SK-N-SH (cell line): ENCODE data around the gene OLFM1. TPM values are rescaled to one million over a fixed set of nuclear protein-coding genes. Genes with fewer than 3 reads are reported as not detected.

Source experiments
- CTCF ChIA-PET: fragments of 300-600, 350-600 bp; formaldehyde crosslinking; extraction: SDS; loops from one replicate; lab custom pipeline; 2021; lab: Yijun Ruan, JAX
- POLR2A ChIA-PET: fragments of 350-600 bp; sonication (Branson Sonifier 250); formaldehyde crosslinking; extraction: SDS; loops from one replicate; lab custom pipeline; 2020; ENCODE audit warnings: antibody characterized with exemption, inconsistent platforms; lab: Yijun Ruan, JAX
- DNase-seq: peaks from one replicate; pipeline ENCODE4 v3.0.0; 2012
- H2AFZ ChIP-seq: fragments of 200-600 bp; sonication (generic); 2 replicates; pipeline ENCODE4 v1.8.1; 2016; ENCODE audit warnings: antibody characterized with exemption, mild to moderate bottlenecking, low read depth
- H3F3A ChIP-seq: fragments of 200-600 bp; sonication (generic); replicated peaks from 2 replicates; pipeline ENCODE3; 2016; ENCODE audit warnings: antibody characterized with exemption, mild to moderate bottlenecking; ENCODE audit not compliant: insufficient read depth
- H3K27ac ChIP-seq, 2 experiments: fragments of 200-500 bp in 1 of 2; fragments of 200-600 bp in 1 of 2; sonication (Bioruptor generic) in 1 of 2; sonication (generic), shearing (Covaris generic) in 1 of 2; 2 replicates each; pipeline versions ENCODE4 v1.5.1 to v1.6.1; 2014 to 2016; ENCODE audit warnings: low read depth in 2 of 2, inconsistent platforms in 1 of 2, low read length in 1 of 2, mild to moderate bottlenecking in 1 of 2, mixed read lengths in 1 of 2
- H3K27me3 ChIP-seq: fragments of 200-600 bp; sonication (generic), shearing (Covaris generic); 2 replicates; pipeline ENCODE4 v1.6.1; 2016; ENCODE audit warnings: mixed run types; ENCODE audit not compliant: insufficient read depth
- H3K36me3 ChIP-seq, 2 experiments: fragments of 200-500 bp in 1 of 2; fragments of 200-600 bp in 1 of 2; sonication (Bioruptor generic) in 1 of 2; sonication (generic) in 1 of 2; replicated peaks in 1 of 2; 2 replicates each; pipeline versions ENCODE3 to v1.5.1; 2014 to 2016; ENCODE audit warnings: low read length in 1 of 2, mild to moderate bottlenecking in 1 of 2; ENCODE audit not compliant: insufficient read depth in 2 of 2, control insufficient read depth in 1 of 2
- H3K4me1 ChIP-seq, 2 experiments: fragments of 200-500 bp in 1 of 2; fragments of 200-600 bp in 1 of 2; sonication (Bioruptor generic) in 1 of 2; sonication (generic), shearing (Covaris generic) in 1 of 2; 2 replicates each; pipeline versions ENCODE4 v1.5.1 to v1.6.1; 2014 to 2016; ENCODE audit warnings: low read depth in 1 of 2, low read length in 1 of 2, mixed run types in 1 of 2; ENCODE audit not compliant: insufficient read depth in 2 of 2, control insufficient read depth in 1 of 2
- H3K4me2 ChIP-seq: fragments of 200-600 bp; sonication (generic), shearing (Covaris generic); 2 replicates; pipeline ENCODE4 v1.6.1; 2017; ENCODE audit warnings: mixed run types
- H3K4me3 ChIP-seq, 2 experiments: fragments of 200-500 bp in 1 of 2; fragments of 200-600 bp in 1 of 2; sonication (Bioruptor generic) in 1 of 2; sonication (generic), shearing (Covaris generic) in 1 of 2; 2 replicates each; pipeline versions ENCODE4 v1.5.1 to v1.8.1; 2014 to 2016; ENCODE audit warnings: low read depth in 2 of 2, inconsistent platforms in 1 of 2, low read length in 1 of 2, mild to moderate bottlenecking in 1 of 2, mixed read lengths in 1 of 2, moderate library complexity in 1 of 2
- H3K79me2 ChIP-seq: fragments of 200-600 bp; sonication (generic); 2 replicates; pipeline ENCODE4 v1.8.1; 2017; ENCODE audit warnings: mild to moderate bottlenecking; ENCODE audit not compliant: insufficient read depth
- H3K9ac ChIP-seq: fragments of 200-600 bp; sonication (generic); 2 replicates; pipeline ENCODE4 v1.6.1; 2017; ENCODE audit warnings: mixed run types
- H3K9me2 ChIP-seq: fragments of 200-600 bp; sonication (generic); 2 replicates; pipeline ENCODE4 v1.6.1; 2017; ENCODE audit warnings: mixed run types
- H3K9me3 ChIP-seq: fragments of 200-600 bp; sonication (generic); 2 replicates; pipeline ENCODE4 v1.6.1; 2017; ENCODE audit warnings: mixed run types, mild to moderate bottlenecking, moderate library complexity
- H4K20me1 ChIP-seq: fragments of 200-600 bp; sonication (generic); 2 replicates; pipeline ENCODE4 v1.6.1; 2017; ENCODE audit warnings: mild to moderate bottlenecking, mixed run types; ENCODE audit not compliant: insufficient read depth
- ELF1 ChIP-seq: IDR thresholded peaks from 2 replicates; pipeline ENCODE4 v1.4.0; 2012
- EZH2phosphoT487 ChIP-seq: fragments of 200-600 bp; sonication (generic); IDR thresholded peaks from 2 replicates; pipeline ENCODE4 v1.6.1; 2017; ENCODE audit warnings: low read depth, mixed run types, mild to moderate bottlenecking, antibody characterized with exemption, moderate library complexity, borderline replicate concordance
- FOSL2 ChIP-seq: IDR thresholded peaks from 2 replicates; pipeline ENCODE4 v1.4.0; 2012; ENCODE audit warnings: low read depth, mild to moderate bottlenecking, moderate library complexity, borderline replicate concordance
- FOXJ3 ChIP-seq: sonication (generic); formaldehyde crosslinking; IDR thresholded peaks from 2 replicates; pipeline ENCODE4 v1.5.1; 2020; ENCODE audit warnings: mild to moderate bottlenecking, missing genetic modification reagents
- GABPA ChIP-seq: IDR thresholded peaks from 2 replicates; pipeline ENCODE4 v1.4.0; 2012; ENCODE audit warnings: low read depth, mild to moderate bottlenecking
- GATA2 ChIP-seq: sonication (generic); formaldehyde crosslinking; IDR thresholded peaks from 2 replicates; pipeline ENCODE4 v1.5.0; 2020; ENCODE audit warnings: mild to moderate bottlenecking, missing genetic modification reagents
- MEF2A ChIP-seq: IDR thresholded peaks from 2 replicates; pipeline ENCODE4 v1.4.0; 2012; ENCODE audit warnings: low read depth, borderline replicate concordance
- POLR2AphosphoS5 ChIP-seq: IDR thresholded peaks from 2 replicates; pipeline ENCODE4 v1.6.1; 2012; ENCODE audit warnings: low read depth, low read length
- RAD21 ChIP-seq: IDR thresholded peaks from 2 replicates; pipeline ENCODE4 v1.6.1; 2012; ENCODE audit warnings: mild to moderate bottlenecking, low read length
- RFX5 ChIP-seq: IDR thresholded peaks from 2 replicates; pipeline ENCODE4 v1.6.1; 2012; ENCODE audit warnings: mild to moderate bottlenecking, improper control_type of control experiment, low read length
- RXRA ChIP-seq: IDR thresholded peaks from 2 replicates; pipeline ENCODE4 v1.4.0; 2012; ENCODE audit warnings: low read depth, mild to moderate bottlenecking, borderline replicate concordance
- TAF1 ChIP-seq: IDR thresholded peaks from 2 replicates; pipeline ENCODE4 v1.6.1; 2012; ENCODE audit warnings: low read depth, mild to moderate bottlenecking, low read length, moderate library complexity, borderline replicate concordance
- TCF12 ChIP-seq: IDR thresholded peaks from 2 replicates; pipeline ENCODE4 v1.4.0; 2012
- TEAD4 ChIP-seq: IDR thresholded peaks from 2 replicates; pipeline ENCODE4 v1.4.0; 2012; ENCODE audit warnings: mild to moderate bottlenecking, borderline replicate concordance; ENCODE audit not compliant: insufficient read depth
- WGBS: methylation state at CpG from one replicate; pipeline ENCODE4 v1.1.6; 2017; ENCODE audit warnings: low lambda C conversion rate; 5-methylcytosine and 5-hydroxymethylcytosine counted together
- polyA plus RNA-seq, 3 experiments: library from polyadenylated mRNA; depleted of rRNA; stranded (reverse); fragments of >200 nt; gene quantifications; 2 replicates each; pipeline ENCODE4 v1.2.3, GENCODE V29; 2012
- TF ChIP-seq, protein P1 (sequence below): IDR thresholded peaks from 2 replicates; pipeline ENCODE4 v1.6.1; 2012; ENCODE audit warnings: mild to moderate bottlenecking, low read depth, low read length, moderate library complexity
- TF ChIP-seq, protein P2 (sequence below): IDR thresholded peaks from 2 replicates; pipeline ENCODE4 v1.4.0; 2012; ENCODE audit warnings: low read depth, borderline replicate concordance
- TF ChIP-seq, protein P3 (sequence below): fragments of 150-350 bp; IDR thresholded peaks from 2 replicates; pipeline ENCODE4 v1.6.1; 2016; ENCODE audit warnings: mild to moderate bottlenecking, low read depth, low read length
- TF ChIP-seq, protein P4 (sequence below): fragments of 200-600 bp; sonication (generic); IDR thresholded peaks from 2 replicates; pipeline ENCODE4 v1.6.1; 2017; ENCODE audit warnings: antibody characterized with exemption, mild to moderate bottlenecking, moderate library complexity
- TF ChIP-seq, protein P5 (sequence below): IDR thresholded peaks from 2 replicates; pipeline ENCODE4 v1.4.0; 2012; ENCODE audit warnings: low read depth

Gene OLFM1
- polyA plus RNA-seq, 1 of the 3 experiments (the other 2 are of a cell fraction), result 15.9 TPM

DNA sequence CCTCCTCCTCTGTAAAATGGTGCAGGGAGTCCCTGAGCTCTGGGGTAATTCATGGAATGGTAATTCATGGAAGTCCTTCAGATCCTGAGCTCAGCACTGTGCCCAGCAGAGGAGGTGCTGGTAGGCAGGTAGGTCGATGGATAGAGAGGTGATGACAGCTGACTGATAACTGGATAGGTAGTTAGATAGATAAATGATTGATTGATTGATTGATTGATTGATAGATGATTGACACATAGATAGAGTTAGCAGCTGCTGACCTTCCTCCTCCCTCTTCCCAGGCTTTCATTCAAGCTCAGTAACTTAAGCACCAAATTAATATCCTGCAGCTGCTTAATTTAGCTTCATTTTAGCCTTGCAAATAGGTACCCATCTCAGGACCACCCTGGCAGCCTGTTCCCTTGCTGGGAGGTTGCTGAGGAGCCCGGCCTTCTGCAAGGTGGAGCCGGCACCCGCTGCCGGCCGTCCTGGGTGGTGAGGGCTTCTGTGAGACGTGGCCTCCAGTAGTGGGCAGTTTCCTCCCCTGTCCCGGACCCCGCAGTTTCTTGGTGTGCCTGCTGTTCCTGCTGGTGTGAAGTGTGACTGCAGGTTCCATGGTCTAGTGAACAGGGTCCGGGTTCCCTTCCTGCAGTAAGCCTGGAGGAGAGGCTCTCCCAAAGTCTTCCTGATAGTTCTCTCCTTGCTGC is 13.4 kb downstream of the OLFM1 start:
- H2AFZ ChIP-seq, result no peak overlapping the region
- ChIA-PET POLR2A (interaction anchor here (0.6 kb wide), 1 partner anchor 8 kb away, joined by 3 read pairs; no protein-coding TSS in a partner anchor), CTCF (interaction anchor here (1.9 kb wide), 1 partner anchor 311 kb away, joined by 7 read pairs; no protein-coding TSS in a partner anchor)
- no peaks in the 10 kb centered on the region for H3K36me3 ChIP-seq
- H3K4me2 ChIP-seq, result no peak overlapping the region
- H3F3A ChIP-seq, result no peaks in the 10 kb centered on the region
- H4K20me1 ChIP-seq, result no peaks in the 10 kb centered on the region
- no peak overlapping the region for H3K9ac ChIP-seq
- no peak for DNase-seq
- TF ChIP-seq TAF1, result no peak
- TF ChIP-seq ELF1, result no peak
- no peak for TF ChIP-seq GABPA
- no peak for TF ChIP-seq MEF2A
- no peaks in the 10 kb centered on the region for H3K9me2 ChIP-seq
- no peaks in the 10 kb centered on the region for H3K9me3 ChIP-seq
- no peaks in the 10 kb centered on the region for H3K27me3 ChIP-seq
- H3K27ac ChIP-seq, result no peak overlapping the region
- no peaks in the 10 kb centered on the region for H3K79me2 ChIP-seq
- no peak overlapping the region for H3K4me3 ChIP-seq
- H3K4me1 ChIP-seq, result peaks cover 0 to 11% of the 10 kb centered on the region in 2 experiments; a peak in 1 of 4 replicates
- WGBS, result 24% methylated on average over 4 of the region's 10 CpGs

DNA sequence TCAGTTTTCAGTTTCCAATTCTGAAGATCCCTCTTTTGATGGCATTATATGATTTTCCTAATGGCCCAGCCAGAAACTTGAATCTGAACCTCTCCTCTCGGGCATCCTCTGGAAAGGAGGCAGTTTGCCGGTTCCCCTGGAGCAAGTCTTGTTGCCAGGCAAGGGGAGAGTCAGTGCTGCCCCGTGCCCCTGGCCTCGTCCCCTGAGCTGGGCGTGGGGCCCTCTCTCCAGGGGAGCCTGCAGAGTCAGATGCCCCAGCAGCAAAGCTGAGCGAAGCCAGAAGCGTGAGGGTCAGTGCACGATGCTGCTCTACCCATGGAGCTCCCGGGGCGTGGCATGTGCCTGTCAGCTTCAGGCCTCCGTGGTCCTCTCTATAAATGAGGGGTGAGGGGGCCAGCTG is 14.0 kb downstream of the OLFM1 start:
- no peaks in the 10 kb centered on the region for H3K9me2 ChIP-seq
- no peak overlapping the region for H3K27ac ChIP-seq
- no peak overlapping the region for H3K4me2 ChIP-seq
- H3K9ac ChIP-seq, result no peak overlapping the region
- ChIA-PET POLR2A (no interaction called here), CTCF (no interaction called here)
- H3F3A ChIP-seq, result no peaks in the 10 kb centered on the region
- no peak overlapping the region for H2AFZ ChIP-seq
- H3K36me3 ChIP-seq, result no peaks in the 10 kb centered on the region
- peaks cover 0 to 5% of the 10 kb centered on the region in 2 experiments; a peak in 1 of 4 replicates for H3K4me1 ChIP-seq
- no peaks in the 10 kb centered on the region for H3K79me2 ChIP-seq
- 45% methylated on average over 10 of the region's 11 CpGs for WGBS
- H3K9me3 ChIP-seq, result no peaks in the 10 kb centered on the region
- DNase-seq, result no peak
- H3K4me3 ChIP-seq, result no peak overlapping the region
- no peaks in the 10 kb centered on the region for H4K20me1 ChIP-seq
- H3K27me3 ChIP-seq, result no peaks in the 10 kb centered on the region
- TF ChIP-seq, protein P1, sequence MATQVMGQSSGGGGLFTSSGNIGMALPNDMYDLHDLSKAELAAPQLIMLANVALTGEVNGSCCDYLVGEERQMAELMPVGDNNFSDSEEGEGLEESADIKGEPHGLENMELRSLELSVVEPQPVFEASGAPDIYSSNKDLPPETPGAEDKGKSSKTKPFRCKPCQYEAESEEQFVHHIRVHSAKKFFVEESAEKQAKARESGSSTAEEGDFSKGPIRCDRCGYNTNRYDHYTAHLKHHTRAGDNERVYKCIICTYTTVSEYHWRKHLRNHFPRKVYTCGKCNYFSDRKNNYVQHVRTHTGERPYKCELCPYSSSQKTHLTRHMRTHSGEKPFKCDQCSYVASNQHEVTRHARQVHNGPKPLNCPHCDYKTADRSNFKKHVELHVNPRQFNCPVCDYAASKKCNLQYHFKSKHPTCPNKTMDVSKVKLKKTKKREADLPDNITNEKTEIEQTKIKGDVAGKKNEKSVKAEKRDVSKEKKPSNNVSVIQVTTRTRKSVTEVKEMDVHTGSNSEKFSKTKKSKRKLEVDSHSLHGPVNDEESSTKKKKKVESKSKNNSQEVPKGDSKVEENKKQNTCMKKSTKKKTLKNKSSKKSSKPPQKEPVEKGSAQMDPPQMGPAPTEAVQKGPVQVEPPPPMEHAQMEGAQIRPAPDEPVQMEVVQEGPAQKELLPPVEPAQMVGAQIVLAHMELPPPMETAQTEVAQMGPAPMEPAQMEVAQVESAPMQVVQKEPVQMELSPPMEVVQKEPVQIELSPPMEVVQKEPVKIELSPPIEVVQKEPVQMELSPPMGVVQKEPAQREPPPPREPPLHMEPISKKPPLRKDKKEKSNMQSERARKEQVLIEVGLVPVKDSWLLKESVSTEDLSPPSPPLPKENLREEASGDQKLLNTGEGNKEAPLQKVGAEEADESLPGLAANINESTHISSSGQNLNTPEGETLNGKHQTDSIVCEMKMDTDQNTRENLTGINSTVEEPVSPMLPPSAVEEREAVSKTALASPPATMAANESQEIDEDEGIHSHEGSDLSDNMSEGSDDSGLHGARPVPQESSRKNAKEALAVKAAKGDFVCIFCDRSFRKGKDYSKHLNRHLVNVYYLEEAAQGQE, result no peak
- TF ChIP-seq ELF1 (no peak), FOSL2 (no peak), RFX5 (no peak), TEAD4 (no peak), GATA2 (no peak), TCF12 (no peak), POLR2AphosphoS5 (no peak), RXRA (no peak), RAD21 (no peak), EZH2phosphoT487 (no peak), FOXJ3 (no peak)
- TF ChIP-seq, protein P2, sequence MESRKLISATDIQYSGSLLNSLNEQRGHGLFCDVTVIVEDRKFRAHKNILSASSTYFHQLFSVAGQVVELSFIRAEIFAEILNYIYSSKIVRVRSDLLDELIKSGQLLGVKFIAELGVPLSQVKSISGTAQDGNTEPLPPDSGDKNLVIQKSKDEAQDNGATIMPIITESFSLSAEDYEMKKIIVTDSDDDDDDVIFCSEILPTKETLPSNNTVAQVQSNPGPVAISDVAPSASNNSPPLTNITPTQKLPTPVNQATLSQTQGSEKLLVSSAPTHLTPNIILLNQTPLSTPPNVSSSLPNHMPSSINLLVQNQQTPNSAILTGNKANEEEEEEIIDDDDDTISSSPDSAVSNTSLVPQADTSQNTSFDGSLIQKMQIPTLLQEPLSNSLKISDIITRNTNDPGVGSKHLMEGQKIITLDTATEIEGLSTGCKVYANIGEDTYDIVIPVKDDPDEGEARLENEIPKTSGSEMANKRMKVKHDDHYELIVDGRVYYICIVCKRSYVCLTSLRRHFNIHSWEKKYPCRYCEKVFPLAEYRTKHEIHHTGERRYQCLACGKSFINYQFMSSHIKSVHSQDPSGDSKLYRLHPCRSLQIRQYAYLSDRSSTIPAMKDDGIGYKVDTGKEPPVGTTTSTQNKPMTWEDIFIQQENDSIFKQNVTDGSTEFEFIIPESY, result no peak
- TF ChIP-seq, protein P3, sequence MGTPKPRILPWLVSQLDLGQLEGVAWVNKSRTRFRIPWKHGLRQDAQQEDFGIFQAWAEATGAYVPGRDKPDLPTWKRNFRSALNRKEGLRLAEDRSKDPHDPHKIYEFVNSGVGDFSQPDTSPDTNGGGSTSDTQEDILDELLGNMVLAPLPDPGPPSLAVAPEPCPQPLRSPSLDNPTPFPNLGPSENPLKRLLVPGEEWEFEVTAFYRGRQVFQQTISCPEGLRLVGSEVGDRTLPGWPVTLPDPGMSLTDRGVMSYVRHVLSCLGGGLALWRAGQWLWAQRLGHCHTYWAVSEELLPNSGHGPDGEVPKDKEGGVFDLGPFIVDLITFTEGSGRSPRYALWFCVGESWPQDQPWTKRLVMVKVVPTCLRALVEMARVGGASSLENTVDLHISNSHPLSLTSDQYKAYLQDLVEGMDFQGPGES, result no peak
- TF ChIP-seq, protein P4, sequence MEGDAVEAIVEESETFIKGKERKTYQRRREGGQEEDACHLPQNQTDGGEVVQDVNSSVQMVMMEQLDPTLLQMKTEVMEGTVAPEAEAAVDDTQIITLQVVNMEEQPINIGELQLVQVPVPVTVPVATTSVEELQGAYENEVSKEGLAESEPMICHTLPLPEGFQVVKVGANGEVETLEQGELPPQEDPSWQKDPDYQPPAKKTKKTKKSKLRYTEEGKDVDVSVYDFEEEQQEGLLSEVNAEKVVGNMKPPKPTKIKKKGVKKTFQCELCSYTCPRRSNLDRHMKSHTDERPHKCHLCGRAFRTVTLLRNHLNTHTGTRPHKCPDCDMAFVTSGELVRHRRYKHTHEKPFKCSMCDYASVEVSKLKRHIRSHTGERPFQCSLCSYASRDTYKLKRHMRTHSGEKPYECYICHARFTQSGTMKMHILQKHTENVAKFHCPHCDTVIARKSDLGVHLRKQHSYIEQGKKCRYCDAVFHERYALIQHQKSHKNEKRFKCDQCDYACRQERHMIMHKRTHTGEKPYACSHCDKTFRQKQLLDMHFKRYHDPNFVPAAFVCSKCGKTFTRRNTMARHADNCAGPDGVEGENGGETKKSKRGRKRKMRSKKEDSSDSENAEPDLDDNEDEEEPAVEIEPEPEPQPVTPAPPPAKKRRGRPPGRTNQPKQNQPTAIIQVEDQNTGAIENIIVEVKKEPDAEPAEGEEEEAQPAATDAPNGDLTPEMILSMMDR, result no peak
- TF ChIP-seq, protein P5, sequence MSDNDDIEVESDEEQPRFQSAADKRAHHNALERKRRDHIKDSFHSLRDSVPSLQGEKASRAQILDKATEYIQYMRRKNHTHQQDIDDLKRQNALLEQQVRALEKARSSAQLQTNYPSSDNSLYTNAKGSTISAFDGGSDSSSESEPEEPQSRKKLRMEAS, result no peak
